ENCODE measurements around the gene MTERF2.

GRCh38 chr12:106945261-106945851 lies 41.6 kb downstream of the MTERF2 start:
- TF ChIP-seq SIN3A (IDR thresholded peaks at IDR 0.05; ENCODE audit: low read depth) (no peak), POLR2A (IDR thresholded peaks at IDR 0.05; ENCODE audit: borderline replicate concordance, extremely low read depth, insufficient read depth, insufficient read length) (no peak)
